Measurements from ENCODE around the gene ABLIM3.

Gene ABLIM3

DNA sequence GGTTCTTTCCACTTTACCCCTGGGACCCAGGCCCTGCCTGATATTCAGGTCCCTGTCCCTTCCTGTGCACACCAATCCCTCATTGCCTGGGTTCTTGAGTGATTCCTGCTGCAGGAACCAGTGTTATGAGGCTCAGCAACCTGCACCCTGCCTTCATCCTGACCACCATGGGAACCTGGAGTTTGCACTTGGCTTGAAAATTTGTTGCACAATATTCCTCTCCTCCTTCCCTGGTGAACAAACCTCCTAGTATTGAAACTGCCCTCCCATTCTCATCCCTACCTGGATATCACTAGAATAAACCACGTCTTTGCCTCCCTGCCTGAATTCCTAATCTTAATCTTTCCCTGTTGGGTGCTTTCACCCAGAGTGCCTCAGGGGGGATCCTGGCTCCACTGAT is 78.3 kb downstream of the ABLIM3 start:
- DNase-seq (ENCODE audit: low spot score), result no peak

DNA sequence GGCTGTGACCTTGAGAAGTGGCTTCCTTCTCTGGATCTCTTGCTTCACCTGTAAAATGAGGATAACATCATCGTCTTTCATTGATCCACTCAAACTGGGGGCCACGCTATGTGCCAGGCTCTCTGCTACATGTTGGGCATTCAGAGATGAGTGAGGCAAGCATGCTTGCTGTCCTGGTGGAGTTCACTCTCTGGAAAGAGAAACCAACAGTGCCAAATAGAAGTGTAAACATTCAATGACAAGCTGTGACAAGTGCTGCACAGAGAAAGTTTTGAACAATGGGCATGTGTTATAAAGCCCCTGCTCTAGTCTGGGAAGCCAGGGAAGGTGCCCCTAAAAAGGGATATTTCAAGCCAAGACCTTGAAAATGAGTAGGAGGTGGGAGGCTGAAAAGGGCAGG is 79.5 kb downstream of the ABLIM3 start:
- no peak for DNase-seq (ENCODE audit: low spot score)

DNA sequence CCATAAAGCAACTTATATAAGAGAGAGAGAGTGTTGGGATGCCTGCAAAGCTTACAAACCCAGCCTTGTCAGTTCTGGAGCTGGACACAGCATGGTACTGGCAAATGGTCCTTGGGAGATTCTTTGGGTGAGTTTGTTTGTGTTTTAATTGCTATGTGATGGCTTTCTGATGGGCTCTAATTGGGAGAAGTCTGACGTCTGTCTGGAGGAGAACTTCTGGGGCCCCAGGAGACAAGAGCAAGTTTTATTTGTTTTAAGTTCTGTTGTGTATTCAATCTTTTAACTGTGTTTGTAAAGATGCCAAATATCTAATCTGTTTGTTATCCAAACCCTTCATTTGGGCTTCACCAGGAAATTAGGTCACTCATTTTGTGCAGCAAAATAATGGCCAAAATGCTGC is 80.0 kb downstream of the ABLIM3 start:
- DNase-seq (ENCODE audit: low spot score), result no peak

DNA sequence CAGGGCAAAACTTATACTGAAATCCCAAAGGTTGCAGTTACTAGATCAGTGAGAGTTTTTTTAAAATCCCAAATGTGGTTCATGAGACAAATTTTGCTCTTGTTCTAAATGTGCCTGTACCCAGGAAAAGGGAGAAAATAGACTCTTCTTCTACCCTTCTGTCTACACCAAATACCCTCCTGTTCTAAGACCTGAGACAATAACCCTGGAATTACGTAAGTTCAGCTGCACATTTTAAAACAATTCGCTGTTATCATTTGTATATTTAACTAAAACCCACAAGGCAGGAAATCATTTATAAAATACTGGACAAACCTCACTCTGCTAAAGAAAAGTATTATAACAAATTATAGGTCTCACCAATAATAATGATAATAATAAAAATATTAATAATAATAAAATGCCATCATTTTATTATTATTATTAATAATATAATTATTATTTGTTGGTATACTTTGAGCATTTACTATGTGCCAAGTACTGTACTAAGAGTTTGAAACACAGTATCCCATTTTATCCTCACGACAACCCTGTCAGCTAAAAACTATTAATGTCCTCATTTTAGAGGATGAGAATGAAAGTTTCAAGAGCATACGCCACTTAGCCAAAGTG is 80.5 kb downstream of the ABLIM3 start:
- DNase-seq (ENCODE audit: low spot score), result no peak

DNA sequence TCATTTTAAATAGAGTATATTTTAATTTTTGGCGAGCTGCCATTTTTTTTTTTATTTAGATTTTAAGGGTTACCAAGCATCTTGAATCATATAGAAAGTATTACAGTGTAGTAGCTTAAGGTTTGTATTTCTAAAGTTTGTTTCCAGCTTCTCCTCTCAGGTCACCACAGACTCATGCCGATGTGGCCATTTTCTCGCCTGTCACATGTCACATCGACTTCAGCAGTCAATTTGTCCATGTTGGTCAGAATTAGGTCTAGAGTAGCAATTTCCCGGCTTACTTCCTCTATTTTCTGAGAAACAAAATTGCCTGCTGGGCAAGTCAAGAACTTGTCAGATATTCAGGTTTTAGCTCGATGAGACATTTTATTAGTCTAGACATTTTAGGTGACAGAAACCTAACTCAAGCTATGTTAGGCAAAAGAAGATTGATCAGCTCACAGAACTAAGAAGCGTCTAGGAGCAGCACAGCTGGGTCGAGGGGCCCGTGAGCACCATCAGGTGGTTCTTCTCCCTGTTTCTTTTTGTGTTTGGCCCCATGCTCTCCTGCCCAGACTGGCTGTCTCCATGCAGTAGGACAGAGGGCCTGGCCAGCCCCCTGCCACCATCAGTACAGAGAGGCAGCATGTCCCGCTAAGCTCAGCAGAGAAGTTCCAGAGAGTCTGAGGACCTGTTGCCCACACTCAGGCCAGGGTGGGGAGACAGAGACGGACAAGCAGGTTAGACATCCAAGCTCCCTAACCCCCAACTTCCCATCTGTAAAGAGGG is 82.0 kb downstream of the ABLIM3 start:
- DNase-seq (ENCODE audit: low spot score), result no peak

DNA sequence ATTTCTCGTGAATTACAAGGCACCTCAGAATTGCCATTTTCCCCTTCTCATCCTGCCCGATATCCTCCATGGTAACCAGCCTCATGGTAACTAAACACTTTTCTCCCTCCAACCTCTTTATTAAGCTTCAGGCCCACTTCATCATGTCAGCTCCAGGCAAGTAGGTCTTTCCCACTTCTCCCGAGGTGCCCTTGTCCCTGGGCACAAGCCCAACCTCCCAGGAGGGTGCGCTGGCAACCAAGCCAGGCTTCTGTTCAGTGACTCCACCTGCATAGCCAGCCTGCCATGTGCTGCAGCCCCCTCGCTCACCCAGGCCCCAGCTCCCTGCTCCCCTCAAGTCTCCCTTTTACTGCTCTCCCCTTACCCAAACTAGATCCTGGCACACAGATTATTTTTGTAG is 83.0 kb downstream of the ABLIM3 start:
- no peak for DNase-seq (ENCODE audit: low spot score)

DNA sequence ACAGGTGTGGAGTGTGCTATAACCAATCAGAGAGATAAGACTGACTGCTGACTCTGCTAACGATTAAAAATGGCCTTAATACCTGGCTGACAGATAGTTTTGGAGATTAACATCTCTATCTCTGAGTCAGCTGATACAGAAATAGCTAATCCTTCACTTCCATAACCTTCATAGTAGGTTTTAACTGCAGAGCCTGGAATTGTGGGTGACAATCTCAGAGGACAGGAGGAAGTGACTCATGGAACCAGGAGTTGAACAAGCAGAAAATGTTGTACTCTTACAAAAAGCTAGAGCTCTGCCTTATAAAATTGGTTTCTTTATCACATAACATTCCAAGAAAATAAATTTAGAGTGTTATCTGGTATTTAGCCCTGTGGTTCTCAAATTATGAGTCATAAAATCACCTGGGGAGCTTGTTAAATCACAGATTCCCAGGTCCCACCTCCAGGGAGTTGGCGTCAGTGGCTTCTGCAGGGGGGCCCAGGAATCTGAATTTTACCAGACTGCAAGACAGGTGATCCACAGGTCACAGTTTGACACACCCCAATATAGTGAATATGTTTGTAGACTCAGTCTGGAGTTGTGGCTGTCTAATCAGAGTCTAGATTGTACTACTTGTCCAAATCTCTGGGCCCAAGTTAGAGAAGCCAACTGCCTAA is 86.0 kb downstream of the ABLIM3 start:
- DNase-seq (ENCODE audit: low spot score), result no peak

DNA sequence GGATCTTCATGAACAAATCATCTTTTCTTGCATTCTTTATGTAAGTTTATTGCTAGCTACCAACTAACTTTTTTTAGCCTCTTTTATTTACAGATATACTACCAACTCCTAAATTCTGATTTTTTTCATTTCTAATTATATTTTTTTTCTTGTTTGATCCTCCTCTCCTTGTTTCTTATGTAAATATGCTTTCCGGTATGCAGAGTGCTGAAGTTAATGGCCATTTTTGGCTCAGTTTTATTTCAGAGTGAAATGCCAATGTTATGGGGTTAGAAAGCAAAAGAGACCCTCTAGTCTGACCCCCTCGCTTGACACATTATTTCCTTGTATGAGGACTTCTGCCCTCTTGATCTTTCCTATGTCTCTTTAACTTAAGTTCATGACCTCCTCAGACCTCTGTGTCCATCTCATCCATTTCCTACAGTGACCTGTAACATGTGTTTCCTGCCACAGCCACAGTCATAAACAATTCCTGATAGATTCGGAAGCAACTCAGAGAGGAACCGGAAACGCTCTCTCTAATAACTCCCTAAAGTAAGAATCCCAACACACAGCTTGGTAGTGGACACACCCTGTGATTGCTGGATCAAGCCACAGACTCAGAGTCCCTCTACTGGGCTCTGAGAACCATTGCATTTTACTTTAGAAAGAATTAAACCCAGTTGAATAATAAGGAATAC is 87.5 kb downstream of the ABLIM3 start:
- no peak for DNase-seq (ENCODE audit: low spot score)

DNA sequence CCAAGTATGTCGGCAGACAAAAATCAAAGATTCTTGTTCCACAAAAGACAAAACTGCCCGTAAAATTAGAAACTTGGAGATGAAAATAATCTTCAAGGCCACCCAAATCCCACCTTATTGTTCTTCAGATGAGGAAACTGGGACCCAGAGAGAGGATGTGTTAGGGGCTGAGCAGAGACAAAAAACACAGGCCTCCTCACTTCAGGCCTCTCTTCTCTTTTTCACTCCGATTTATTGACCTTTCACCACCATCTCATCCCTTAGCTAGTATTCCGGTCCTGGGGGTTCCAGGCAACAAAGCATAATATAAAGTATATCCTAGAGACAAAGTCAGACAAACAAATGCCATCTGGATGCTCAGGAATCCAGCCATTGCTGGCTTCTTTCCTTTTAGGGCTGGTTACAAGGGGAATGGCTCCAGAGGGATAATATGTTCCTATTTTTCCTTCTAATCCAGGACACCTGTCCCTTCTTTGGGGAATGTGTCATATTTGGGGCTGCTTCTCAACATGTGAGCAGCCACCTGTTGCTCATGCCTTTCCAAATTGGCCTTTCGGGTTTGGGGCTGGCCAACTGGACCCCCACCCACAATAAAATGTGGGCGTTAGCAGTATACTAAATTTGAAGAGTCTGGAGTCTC is 88.1 kb downstream of the ABLIM3 start:
- DNase-seq (ENCODE audit: low spot score), result no peak

DNA sequence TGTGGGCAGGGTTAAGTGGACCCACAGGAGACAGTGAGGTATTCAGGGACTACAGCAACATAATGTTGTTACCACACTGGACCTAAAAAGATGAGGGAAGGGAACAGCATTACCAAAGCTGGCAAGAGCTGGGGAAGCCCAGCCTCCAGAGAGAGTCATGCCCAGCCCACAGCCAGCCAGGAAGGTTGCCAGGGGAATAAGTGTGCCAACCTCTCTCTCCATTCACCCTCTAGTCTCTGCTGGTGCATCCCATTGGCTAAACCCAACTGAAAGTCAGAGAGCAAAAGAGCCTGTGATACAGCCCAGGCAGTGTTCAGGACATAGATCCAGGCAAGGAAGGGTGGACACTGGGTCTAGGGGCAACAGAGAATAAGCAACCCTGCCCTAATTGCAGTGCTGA is 94.5 kb downstream of the ABLIM3 start:
- no peak for DNase-seq (ENCODE audit: low spot score)

DNA sequence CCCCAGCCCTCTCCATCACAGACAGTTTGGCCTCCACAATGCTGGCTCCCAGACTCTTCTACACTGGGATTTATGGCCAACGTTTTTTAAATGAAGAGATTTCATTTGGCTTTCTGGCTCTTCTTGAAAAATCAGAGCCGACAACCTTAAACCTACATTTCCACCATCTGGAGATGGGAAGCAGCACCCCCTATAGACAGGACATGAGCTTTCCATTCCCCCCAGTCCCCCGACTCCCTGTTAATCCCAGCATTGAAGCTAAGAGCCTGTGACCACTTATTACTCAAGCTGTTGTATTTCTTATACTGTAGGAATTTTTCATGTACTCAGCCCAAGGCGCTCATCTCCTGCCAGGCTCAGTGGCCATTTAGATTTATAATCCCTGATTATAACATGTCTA is 96.4 kb downstream of the ABLIM3 start:
- no peak for DNase-seq (ENCODE audit: low spot score)

DNA sequence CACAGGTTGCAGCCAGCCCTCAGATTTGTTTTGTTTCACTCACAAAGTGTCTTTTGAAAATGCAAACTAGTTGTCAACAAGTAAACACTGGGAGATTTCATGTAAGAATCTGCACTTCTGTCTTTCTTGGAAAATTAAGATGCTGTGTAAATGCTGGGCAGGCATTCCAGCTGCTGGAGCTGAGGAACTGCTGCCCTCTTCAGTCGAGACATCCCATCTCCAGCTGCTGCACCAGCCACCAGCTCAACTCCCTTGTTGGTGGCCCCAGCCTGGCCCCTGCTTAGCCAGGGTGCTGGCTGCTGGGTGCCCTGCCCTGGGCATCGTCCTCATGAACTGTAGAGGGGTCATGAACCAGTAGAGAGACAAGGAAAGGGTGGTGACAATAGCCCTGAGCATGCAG is 97.2 kb downstream of the ABLIM3 start:
- no peak for DNase-seq (ENCODE audit: low spot score)

DNA sequence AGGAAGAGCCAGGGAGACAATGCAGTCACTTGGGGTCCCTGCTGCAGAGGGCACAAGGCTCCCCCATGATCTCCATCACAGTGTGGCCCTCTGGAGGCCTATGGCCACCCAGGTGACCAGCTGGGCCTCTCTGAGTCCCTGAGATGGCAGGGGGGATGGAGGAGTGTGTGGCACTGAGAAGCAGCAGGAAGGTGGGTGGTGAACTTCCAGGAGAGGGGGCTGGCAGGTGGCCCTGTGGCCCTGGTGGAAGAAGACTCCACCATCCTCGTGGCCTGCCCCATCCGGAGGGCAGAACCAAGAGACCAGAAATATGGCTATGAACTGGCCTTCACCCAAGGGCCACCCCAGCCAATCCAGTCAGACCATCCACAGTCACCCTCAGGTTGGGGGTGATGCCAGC is 98.6 kb downstream of the ABLIM3 start:
- DNase-seq (ENCODE audit: low spot score), result no peak

DNA sequence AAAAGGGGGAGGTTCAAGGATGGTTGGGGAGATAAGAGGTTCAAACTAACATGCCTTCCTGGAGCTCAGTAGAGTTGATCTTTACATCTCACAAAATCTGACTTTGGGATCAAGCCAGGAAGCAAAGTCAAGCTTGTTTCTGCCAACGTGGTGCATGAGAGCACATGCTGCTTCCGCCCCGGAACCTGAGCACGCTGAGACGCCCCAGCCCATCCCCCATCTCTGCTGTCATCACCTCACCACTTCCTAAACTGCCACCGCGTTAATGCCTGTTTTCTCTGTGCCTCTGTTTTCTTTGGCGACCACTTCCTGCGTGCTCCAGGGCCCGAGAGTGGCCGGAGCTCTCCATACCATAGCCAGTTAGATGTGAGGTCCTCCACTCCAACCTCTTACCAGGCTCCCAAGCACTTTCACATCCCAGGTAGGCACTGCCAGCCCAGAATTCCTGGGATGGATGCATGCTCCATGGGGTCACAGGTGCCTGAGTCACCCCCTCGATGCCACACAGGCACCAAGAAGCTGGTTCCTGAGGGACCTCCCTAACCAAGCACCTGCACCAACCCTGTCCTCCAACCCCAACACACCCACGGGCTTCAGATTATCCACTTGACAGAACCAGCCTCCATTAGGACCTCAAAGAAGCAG is 99.2 kb downstream of the ABLIM3 start:
- peak; percentile 51 for DNase-seq (ENCODE audit: low spot score)

DNA sequence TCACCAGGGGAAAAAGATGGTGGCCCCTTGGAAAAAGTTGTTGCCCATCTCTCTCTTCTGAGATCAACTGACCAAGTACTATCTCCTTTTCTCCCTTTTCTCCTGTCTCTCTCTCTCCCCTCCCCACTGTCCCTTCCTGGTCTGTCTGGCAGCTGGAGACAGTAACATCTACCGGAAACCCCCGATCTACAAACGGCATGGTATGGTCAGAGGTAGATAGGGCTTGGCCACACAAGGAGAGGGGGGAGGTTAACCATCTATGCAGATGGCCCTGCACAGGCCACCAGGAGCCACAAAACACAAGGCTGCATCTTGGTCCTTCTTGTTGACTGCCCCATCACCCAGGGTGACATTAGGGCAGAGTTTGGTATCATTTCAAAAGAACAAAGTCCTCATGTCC is 101.0 kb downstream of the ABLIM3 start:
- no peak for DNase-seq (ENCODE audit: low spot score)

DNA sequence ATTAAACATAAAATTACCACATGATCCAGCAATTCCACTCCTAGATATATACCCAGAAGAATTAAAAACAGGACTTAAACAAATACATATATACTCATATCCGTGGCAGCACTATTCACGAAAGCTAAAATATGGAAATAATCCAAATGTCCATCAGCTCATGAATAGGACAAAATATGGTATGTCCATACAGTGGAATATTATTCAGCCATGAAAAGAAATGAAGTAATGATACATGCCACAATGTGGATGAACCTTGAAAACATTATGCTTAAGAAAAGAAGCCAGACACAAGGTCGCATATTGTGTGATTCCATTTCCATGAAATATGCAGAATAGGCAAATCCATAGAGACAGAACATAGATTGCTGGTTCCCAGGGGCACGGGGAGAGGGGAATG is 105.6 kb downstream of the ABLIM3 start:
- no peak for DNase-seq (ENCODE audit: low spot score)

DNA sequence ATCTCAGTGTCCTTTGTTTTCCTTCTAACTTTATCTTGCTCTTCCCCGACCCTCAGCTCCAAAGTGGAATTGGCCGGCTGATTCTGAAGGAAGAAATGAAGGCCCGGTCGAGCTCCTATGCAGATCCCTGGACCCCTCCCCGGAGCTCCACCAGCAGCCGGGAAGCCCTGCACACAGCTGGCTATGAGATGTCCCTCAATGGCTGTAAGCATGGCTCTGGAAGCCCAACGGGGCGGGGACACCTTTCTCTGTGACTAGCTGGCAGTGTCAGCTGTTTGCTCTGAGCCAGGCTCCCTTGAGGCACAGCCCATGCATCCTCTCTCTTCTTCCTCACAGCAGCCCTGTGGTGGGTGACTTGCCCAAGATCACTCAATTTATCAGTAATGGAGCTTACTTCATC is 106.4 kb downstream of the ABLIM3 start:
- DNase-seq (ENCODE audit: low spot score), result no peak

DNA sequence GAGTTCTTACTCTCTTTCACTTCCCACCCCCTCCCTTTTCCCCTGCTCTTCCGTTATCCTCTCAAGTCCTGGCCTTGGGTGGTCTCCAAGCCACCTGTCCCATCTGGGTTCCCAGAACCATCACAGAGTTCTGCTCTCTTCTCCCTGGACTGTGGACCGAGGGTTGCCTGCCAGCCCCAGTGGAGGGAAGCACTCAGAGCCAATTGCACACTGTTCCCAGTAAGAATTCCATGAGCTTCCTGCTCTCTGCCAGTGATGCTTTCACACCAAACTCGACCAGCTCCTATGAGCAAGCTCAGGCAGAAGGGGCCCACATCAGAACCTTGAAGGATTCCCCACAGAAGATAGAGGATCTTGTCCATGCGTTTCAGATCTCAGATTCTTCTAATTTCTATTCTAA is 110.3 kb downstream of the ABLIM3 start:
- no peak for DNase-seq (ENCODE audit: low spot score)

DNA sequence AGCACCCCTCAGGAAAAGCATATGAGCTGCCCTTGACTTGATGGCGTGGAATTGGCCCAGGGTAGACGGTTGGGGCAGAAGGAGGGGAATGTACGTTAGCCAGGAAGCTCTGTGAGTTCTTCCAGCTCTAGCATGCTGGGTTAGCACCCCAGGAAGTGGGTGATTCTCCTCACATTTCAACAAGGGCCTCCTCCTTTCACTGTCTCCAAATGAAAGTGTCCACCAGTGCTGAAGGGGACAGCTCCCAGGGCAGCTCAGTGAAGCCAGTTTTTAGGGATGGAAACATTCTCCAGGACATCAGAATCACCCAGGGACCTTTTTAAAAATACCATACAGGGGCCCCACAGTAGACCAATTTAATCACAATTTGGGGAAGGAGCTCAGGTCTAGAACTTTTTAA is 113.2 kb downstream of the ABLIM3 start:
- no peak for DNase-seq (ENCODE audit: low spot score)

DNA sequence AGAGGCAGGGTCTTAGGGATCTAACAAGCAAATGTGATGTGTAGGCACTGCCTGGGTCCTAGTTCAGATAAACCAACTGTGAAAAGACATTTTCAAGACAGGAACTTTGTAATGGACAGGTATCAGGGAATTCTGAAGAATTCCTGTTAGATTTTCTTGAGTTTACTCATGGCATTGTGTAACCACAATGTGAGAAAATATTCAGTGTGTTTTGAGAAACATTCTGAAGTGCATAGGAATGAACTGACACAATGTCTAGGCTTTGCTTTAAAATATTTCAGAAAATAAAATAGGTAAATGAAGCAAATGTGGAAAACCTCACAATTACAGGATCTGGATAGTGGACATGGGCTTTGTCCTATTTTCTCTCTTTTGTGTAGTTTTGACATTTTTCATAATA is 115.2 kb downstream of the ABLIM3 start:
- DNase-seq (ENCODE audit: low spot score), result no peak

DNA sequence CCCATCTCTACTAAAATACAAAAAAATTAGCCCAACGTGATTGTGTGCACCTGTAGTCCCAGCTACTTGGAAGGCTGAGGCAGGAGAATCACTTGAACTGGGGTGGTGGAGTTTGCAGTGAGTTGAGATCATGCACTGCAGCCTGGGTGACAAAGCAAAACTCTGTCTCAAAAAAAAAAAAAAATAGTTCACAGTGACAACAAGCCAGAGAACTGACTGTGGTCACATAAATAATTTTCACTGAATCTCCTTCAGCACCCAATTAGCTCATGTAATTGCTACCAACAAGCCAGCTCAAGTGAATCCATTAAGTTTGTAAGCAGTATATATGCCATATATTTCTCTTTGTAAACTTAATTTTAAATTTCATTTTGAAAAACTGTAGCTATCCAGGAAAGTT is 115.8 kb downstream of the ABLIM3 start:
- no peak for DNase-seq (ENCODE audit: low spot score)
